GM18499 (cell line): Measurements from ENCODE around the gene AFAP1L2.

ENCODE experiments used
- ATAC-seq: cut with Tn5 transposase; IDR thresholded peaks from one replicate; pipeline ENCODE4 v1.9.1; 2021; ENCODE audit warnings: moderate number of reproducible peaks; ENCODE audit not compliant: insufficient read depth, unreplicated experiment

Gene AFAP1L2

GRCh38 chr10:114279289-114279688 is 125.0 kb downstream of the AFAP1L2 start:
- ATAC-seq: no peak

- ATAC-seq: no peak
These were observed 125.5 kb downstream of the AFAP1L2 start for GRCh38 chr10:114278884-114279191.

DNA sequence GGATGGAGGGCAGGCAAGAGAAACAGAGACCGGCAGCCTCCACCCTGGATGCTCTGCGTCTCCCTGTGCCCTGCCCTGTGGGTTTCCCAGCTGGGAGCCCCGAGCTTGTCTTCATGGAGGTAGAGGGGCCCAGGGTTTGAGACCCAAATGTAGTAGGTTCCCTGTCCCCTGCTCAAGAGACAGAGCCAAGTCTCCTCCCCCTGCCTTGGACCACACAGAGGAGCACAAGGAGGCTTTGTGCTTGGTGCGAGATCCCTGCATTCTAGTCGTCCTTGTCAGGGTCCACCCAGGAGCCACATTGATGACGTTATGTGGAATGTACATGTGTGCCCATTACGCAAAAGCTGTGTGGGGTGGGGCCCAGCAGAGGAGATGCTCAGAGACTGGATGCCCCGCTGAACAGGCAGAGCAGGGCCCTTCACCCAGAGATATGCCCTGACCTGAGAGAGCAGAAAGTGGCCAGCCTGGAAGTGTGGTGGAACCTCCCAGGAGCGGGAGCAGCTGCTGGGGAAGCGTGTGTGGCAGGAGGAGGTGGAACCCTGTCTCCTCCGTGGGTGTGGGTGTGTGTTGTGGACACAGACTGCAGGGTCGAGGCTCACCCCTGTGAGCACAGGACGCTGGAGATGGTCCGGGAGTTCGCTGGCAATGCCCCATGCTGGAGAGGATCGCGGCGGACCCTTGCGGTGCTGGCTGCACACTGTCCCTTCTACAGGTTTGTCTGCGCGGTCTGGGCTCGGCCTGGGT is 126.0 kb downstream of the AFAP1L2 start:
- no peak for ATAC-seq

DNA sequence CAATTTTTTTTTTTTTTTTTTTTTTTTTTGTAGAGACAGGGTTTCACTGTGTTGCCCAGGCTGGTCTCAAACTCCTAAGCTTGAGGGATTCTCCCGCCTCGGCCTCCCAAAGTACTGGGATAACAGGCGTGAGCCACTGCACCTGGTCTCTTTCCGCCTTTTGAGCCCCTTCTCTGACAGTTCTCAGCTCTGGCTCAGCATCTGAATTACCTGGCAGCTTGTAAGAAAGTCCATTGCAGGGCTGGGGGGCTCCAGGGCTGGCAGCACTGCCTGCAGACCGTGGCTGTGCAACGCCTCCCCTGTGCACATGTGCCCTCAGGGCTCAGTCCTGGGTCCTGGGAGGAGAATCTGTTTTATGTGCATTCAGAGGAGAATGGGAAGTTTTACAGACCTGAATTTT is 127.6 kb downstream of the AFAP1L2 start:
- ATAC-seq: no peak

- ATAC-seq: no peak
These were observed 128.2 kb downstream of the AFAP1L2 start for GRCh38 chr10:114276066-114276465.

DNA sequence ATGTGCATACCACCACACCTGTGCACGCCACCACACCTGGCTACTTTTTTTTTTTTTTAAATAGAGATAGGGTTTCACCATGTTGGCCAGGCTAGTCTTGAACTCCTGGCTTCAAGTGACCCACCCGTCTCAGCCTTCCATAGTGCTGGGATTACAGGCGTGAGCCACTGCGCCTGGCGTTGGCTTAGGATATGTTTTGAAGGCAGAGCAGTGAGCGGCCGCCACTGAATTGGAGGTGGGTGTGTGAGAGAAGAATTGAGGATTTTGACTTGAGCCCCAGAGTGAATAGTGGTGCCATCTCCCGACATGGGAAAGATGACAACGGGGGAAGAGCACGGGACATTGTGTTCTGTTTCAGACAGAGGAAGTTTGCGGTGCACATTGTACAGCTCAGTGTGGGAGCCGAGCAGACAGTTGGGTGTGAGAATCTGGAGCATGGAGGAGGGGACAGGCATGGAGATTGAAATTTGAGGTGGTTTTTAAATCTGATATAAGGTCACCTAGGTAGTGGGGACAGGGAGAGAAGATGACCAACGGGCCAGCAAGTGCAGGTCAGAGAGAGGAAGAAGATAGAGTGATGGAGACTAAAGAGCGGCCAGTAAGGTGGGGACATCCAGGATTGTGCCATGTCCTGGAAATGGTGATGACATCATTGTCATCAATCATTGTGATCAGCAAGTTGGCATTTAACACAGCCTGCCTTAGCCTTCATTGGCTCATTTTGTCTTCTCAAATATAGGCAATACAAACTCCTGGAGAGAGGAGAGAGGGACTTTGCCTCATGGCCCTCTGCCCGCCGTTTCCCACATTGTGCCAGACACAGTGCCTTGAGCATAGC is 129.5 kb downstream of the AFAP1L2 start:
- no peak for ATAC-seq

- ATAC-seq: no peak
These were observed 130.4 kb downstream of the AFAP1L2 start for GRCh38 chr10:114273910-114274309.

GRCh38 chr10:114272696-114273095 is 131.6 kb downstream of the AFAP1L2 start:
- no peak for ATAC-seq

DNA sequence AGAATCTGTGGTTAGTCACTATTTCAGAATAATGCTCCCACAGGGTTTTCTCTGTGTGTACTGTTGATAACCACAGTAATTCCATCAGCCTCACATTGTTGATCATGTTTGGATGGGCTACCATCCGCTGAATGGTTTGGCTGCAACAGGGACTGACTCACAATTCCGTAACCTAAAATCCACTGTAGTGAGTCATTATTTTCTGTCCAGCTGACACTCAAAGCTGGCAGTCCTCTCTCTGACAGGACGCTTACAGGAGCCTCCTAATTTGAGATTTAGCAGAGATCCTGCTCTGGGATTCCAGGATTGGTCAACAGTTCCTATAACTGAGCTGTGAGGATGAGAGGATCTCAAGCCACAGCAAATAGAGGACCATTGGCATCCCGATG is 132.5 kb downstream of the AFAP1L2 start:
- no peak for ATAC-seq

DNA sequence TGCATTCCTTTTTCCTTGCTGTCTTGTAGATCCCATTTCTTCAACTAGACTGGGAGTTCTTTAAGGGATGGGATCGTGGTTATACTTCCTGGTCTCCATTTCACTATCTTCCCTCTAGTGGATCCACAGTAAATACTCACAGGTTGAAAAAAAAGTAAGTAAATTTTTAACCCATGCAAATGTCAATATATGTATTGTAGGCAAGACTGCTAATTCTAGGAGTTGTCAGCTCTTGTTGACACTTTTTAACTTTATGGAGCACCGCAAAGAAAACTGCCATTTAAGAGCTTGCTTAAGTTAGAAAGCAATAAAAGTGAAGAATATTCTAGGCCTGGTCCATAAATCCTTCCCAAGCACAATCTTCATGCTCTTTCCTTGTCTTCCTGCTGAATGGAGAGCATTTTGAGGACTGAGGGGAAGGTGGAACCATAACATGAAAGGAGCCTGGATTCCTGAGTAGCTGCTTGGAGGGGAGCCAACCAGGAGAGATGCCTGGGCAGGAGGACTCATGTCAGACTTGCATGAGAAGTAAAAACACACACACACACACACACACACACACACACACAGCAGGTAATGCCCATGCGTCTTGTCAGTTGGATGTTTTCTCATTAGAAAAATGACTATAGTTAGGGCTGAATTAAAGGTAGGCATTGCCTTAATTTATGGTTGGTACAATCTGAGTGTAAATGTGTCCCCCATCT is 133.1 kb downstream of the AFAP1L2 start:
- ATAC-seq: no peak

- ATAC-seq: no peak
These were observed 137.8 kb downstream of the AFAP1L2 start for GRCh38 chr10:114266521-114266920.

- ATAC-seq: no peak
These were observed 138.8 kb downstream of the AFAP1L2 start for GRCh38 chr10:114265392-114266053.

DNA sequence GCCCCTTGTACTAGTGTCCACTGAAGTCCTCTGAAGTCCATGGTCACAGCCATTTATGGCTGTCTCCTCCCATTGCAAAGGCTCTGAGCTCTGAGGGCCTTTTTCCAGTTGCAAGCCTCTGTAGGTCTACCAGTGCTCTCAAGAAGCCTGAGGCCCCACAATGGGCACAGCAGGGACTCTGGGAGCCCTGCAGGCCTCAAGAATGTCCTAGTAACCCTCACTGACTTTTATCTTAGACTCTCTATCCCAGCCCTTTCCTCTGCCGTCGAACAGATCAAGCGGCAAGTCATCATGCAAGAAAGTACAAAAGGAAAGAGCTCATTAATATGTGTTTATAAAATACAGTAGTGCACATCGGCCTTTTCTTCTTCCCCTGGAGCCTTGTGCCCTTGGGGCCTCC is 141.8 kb downstream of the AFAP1L2 start:
- ATAC-seq: no peak

- no peak for ATAC-seq
These were observed 143.2 kb downstream of the AFAP1L2 start for GRCh38 chr10:114261076-114261475.

GRCh38 chr10:114260366-114260765 is 143.9 kb downstream of the AFAP1L2 start:
- ATAC-seq: no peak

- no peak for ATAC-seq
These were observed 144.5 kb downstream of the AFAP1L2 start for GRCh38 chr10:114259824-114260223.

DNA sequence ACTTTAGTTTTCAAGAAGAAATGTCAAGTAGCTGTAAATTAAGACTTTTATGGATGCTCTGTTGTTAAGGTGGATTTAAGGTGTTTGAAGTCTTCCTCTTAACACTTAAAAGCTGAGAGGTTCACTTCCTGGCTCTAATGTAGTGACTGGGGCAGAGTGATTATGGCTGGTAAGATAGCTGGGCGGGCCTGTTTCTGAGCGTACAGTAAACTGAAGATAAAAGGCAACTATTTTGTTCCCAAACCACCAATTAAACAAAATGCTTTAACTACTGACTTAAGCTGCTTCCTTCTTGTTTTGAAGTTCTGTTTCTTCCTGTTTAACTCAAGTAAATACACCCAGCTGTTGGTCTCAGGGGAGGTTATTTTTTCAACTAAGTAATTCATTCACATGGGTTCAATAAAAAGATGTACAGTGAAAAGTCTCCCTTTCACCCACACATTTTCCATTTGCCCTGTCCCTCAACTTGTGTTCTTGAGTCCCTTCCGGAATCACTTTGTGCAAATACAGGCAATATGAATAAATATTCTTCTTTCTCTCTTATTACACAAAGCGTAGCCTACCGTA is 145.9 kb downstream of the AFAP1L2 start:
- ATAC-seq: no peak

DNA sequence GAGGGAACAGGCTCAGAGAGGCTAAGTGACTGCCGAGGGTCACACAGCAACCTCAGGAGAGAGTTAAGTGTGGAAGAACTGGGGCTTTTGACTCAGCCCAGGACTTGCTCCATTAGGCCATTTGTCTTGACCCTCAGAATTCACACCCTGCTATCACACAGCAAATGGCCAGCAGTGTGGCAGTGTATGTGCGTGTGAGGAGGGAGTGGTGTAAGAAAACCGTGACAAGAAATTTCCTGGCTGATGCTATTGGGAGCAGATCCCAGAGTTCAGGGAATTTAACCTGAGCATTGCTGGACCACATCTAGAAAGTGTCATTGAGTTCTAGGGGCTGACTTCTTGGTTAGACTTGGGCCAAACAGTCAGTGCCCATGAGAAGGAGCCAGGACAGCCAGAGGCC is 146.8 kb downstream of the AFAP1L2 start:
- ATAC-seq: no peak

- ATAC-seq: no peak
These were observed 147.5 kb downstream of the AFAP1L2 start for GRCh38 chr10:114256822-114257221.

- ATAC-seq: no peak
These were observed 148.1 kb downstream of the AFAP1L2 start for GRCh38 chr10:114256008-114256765.
